OCI-M1 (cell line): Measurements from ENCODE around the gene ANKRD33.
"Not testable (repeated sequence)": the region's sequence is repeated elsewhere in the genome, so short reads cannot be mapped to it uniquely, and the experiment has no call there.

Experiments
- DNase-seq: peaks from one replicate; lab custom pipeline; 2025; lab: John Stamatoyannopoulos, UW

ANKRD33 gene

GRCh38 chr12:51879102-51879501 is 8.8 kb upstream of the ANKRD33 start:
- no peak for DNase-seq

- no peak for DNase-seq
Observed at GRCh38 chr12:51883295-51883694, 4.6 kb upstream of the ANKRD33 start.

GRCh38 chr12:51883998-51884675 is 3.8 kb upstream of the ANKRD33 start:
- DNase-seq, result no peak

- peak; percentile 49 for DNase-seq
Observed at GRCh38 chr12:51884676-51885229, 3.1 kb upstream of the ANKRD33 start.

GRCh38 chr12:51885294-51886020 is 2.4 kb upstream of the ANKRD33 start:
- not testable (repeated sequence) for DNase-seq

- DNase-seq, result peak; percentile 66
Observed at GRCh38 chr12:51886021-51886710, 1.7 kb upstream of the ANKRD33 start.

- DNase-seq, result no peak
Observed at GRCh38 chr12:51888316-51889215, 663 bp downstream of the ANKRD33 start.

GRCh38 chr12:51889216-51890132 is 1.6 kb downstream of the ANKRD33 start:
- DNase-seq, result no peak

- no peak for DNase-seq
Observed at GRCh38 chr12:51890133-51890464, 2.2 kb downstream of the ANKRD33 start.

- no peak for DNase-seq
Observed at GRCh38 chr12:51890511-51891171, 2.7 kb downstream of the ANKRD33 start.

- peak; percentile 34 for DNase-seq
Observed at GRCh38 chr12:51891843-51892242, 3.9 kb downstream of the ANKRD33 start.

- no peak for DNase-seq
Observed at GRCh38 chr12:51893786-51894185, 5.9 kb downstream of the ANKRD33 start.

- no peak for DNase-seq
Observed at GRCh38 chr12:51895378-51896135, 7.7 kb downstream of the ANKRD33 start.

GRCh38 chr12:51896236-51896635 is 8.3 kb downstream of the ANKRD33 start:
- DNase-seq, result no peak

- DNase-seq, result no peak
Observed at GRCh38 chr12:51897181-51897580, 9.3 kb downstream of the ANKRD33 start.

- no peak for DNase-seq
Observed at GRCh38 chr12:51898506-51898905, 10.6 kb downstream of the ANKRD33 start.

- DNase-seq, result no peak
Observed at GRCh38 chr12:51898937-51899336, 11.0 kb downstream of the ANKRD33 start.

- DNase-seq, result no peak
Observed at GRCh38 chr12:51900323-51900889, 12.5 kb downstream of the ANKRD33 start.
